ENCODE measurements around the gene ZSWIM3.

DNA sequence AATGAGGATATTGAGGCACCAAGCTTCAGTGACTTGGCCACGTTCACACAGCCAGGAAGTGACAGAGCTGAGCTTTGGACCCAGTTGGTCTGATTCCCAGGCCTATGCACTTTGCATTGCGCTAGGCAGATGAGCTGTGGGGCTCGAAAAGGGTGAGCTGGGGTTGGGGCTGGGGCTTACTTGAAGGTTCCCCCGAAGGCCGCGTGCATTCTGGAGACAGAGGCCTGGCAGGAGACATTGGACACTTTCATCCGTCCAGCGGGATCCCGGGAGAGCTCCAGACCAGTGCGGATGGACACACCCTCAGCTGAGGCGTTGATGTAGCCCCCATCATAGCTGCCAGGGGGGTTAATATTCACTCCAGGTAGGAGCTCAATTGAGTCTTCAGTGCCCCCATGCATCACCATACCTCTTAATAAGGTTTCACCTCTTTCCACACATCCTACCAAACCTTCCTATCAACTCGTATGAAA is 52.0 kb downstream of the ZSWIM3 start:
- TF ChIP-seq, protein P1, sequence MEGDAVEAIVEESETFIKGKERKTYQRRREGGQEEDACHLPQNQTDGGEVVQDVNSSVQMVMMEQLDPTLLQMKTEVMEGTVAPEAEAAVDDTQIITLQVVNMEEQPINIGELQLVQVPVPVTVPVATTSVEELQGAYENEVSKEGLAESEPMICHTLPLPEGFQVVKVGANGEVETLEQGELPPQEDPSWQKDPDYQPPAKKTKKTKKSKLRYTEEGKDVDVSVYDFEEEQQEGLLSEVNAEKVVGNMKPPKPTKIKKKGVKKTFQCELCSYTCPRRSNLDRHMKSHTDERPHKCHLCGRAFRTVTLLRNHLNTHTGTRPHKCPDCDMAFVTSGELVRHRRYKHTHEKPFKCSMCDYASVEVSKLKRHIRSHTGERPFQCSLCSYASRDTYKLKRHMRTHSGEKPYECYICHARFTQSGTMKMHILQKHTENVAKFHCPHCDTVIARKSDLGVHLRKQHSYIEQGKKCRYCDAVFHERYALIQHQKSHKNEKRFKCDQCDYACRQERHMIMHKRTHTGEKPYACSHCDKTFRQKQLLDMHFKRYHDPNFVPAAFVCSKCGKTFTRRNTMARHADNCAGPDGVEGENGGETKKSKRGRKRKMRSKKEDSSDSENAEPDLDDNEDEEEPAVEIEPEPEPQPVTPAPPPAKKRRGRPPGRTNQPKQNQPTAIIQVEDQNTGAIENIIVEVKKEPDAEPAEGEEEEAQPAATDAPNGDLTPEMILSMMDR (IDR thresholded peaks at IDR 0.05), result no peak
- TF ChIP-seq POLR2A (IDR thresholded peaks at IDR 0.05), result no peak

Measured in thyroid gland (tissue), 4 donors.